HG03066 (cell line): Measurements from ENCODE around the gene HOXC12.

Experiments
- ATAC-seq: cut with Tn5 transposase; IDR thresholded peaks from one replicate; pipeline ENCODE4 v1.9.1; 2021; ENCODE audit warnings: low read depth; ENCODE audit not compliant: unreplicated experiment

The HOXC12 gene

DNA sequence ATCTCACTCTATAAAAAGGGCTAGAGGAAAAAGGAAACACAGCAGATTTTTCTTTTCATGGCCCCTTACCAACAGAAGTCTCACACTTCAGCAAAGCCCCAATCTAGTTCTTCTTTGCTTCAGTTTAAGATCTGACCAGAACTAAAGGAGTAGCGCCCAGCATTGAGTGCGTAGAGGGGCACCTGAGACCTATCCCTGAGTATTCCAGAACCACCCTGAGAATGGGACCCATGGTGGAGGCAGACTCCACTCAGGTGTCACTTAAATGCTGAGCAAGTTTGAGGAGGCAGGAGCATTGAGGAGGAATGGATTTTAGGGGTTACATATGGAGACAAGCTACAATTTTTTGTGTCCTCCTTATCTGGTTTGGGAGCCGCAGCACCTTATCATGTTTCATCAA, 16.4 kb downstream of the HOXC12 start:
- no peak for ATAC-seq

DNA sequence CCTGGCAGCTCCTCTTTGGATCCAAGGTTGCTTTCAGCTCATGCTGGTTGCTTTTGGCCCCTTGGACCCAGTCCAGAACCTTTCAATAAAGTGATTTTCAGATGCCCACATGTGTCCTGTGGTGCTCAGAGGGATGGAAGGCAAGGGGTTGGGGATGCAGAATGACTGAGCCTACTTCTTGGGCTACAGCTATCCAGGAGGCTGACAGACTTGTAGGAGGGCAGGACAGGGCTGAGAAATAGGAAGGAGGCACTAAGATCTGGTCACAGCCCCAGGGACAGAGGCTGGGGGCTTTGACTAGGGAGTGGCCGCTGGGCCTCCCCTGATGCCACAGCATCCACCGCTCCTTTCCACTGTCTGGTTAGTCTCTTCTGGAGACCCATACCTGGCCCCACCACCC, 17.0 kb downstream of the HOXC12 start:
- ATAC-seq: no peak

DNA sequence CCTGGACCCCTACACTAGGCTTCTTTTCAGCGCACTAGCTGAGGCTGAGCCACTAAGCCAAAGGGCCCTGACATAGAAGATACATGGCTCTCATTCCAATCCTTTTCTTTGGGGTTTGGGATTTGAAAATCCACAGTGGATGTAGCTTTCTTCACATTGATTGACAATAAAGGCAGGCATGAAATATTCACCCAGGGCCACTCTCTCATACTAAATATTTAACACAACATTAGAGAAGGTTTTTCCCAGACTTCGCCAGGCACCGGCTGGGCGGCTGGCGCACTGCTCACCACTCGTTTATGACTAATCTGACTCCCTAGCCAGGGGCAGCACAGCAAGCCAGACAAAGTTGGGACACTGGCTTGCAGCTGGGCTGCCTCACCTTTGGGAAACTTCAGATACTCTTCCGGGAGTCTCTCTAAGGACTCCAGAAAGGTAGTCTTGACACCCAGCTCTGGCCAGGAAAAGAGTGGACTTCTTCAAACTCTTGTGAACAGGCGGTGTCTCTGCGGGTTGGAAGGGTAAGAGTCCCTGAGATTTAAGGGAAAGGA, 17.5 kb downstream of the HOXC12 start:
- no peak for ATAC-seq

DNA sequence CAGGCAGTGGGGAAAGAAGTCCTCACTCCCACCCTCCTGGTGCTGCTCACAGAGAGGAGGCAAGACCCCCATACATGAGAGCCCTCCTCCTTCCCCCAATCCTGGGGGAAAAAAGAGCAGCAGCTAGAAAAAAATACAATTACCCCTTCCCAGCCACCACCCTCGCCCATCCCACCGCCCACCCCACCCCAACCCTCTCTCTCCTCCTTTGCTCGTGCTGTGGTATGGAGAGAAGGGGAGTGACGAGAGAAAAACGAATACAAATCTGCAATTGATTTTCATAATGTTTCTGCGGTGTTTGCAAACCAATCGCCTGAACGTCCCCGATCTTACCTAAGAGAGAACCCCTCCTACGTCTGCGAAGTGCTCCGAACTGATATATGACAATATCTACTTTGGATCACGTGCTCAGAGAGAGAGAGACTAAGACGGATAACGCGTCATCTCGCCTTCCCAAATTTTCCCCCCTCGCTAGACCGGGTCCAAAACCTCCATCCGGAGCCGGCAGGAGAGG, 18.1 kb downstream of the HOXC12 start, which contains the start of gene HOXC11:
Gene HOXC11 (plus strand): TSS at position 405 of the 514 bp plus-strand sequence. CDS start 116 bp downstream, outside the sequence.
- no peak for ATAC-seq

DNA sequence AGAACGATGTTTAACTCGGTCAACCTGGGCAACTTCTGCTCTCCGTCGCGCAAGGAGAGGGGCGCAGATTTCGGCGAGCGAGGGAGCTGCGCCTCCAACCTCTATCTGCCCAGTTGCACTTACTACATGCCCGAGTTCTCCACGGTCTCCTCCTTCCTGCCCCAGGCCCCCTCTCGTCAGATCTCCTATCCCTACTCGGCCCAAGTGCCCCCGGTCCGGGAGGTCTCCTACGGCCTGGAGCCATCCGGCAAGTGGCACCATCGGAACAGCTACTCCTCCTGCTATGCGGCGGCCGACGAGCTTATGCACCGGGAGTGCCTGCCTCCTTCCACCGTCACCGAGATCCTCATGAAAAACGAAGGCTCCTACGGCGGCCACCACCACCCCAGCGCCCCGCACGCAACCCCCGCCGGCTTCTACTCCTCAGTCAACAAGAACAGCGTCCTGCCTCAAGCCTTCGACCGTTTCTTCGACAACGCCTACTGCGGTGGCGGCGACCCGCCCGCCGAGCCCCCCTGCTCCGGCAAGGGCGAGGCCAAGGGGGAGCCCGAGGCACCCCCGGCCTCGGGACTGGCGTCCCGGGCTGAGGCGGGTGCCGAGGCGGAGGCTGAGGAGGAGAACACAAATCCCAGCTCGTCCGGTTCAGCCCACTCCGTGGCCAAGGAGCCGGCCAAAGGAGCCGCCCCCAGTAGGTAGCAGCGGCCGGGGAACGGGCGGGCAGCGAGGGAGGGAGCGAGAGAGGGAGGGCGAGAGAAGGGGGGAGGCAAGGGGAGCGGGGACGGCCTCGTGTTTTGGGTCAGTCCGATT, 18.7 kb downstream of the HOXC12 start:
- no peak for ATAC-seq

DNA sequence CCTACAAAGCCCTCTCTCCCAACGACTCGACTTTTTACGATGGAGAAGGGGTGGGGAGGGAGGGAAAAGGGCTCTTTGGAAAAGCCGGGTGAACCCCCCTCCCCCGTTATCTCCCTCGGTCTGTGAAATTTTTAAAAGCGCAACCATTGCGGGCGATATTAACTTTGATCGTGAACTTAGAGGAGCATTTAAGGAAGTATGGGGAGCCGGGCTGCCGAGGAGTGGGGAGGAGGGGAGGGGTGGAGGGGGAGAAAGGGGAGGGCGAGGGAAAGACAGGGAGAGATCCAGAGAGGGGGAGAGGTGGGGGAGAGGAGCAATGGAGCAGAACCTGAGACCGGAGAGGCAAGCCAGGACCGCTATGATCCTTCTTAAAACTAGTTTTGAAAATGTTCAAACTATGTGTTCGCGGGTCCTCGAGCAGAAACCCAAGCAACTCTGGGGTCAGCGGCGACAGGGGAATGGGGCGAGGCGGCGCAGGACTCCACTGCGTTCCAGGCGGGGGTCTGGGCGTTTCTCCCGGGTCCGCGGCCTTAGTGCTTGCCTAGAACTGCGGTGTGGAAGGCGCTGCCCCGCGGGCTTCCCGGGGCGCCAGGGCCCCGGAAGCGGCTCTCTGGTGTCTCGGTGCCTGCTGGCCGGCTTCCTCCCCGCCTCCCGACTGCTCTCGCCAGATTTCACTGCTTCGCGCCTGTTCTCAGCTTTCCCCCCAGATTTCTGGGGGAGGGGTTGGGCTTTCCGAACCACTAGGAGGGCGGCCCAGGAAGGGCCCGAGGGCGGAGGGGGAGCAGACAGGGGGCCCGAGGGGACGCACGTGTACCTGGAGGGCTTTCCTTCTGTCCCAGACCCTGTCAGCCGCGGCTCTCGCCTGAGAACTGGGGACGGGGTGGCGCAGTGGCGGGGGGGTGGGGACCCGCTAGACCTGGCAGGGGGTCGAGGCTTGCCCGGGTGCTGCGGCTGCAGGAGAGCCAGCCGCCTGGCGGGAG, 19.7 kb downstream of the HOXC12 start, which contains the start of gene HOTAIR:
Gene HOTAIR (minus strand): TSS at position 871 of the 980 bp plus-strand sequence.
- ATAC-seq: no peak

DNA sequence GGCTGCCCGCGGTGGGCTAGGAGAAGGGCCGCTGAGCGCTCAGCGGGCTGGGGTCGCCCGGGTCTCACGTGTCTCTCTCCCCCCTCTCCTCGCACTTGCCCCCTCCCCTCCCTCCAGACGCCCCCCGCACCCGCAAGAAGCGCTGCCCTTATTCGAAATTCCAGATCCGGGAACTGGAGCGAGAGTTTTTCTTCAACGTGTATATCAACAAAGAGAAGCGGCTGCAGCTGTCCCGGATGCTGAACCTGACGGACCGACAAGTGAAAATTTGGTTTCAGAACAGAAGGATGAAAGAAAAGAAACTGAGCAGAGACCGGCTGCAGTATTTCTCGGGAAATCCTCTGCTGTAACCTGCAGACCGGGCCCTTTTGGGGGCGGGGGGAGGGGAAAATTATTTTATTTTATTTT, 20.4 kb downstream of the HOXC12 start:
- no peak for ATAC-seq

DNA sequence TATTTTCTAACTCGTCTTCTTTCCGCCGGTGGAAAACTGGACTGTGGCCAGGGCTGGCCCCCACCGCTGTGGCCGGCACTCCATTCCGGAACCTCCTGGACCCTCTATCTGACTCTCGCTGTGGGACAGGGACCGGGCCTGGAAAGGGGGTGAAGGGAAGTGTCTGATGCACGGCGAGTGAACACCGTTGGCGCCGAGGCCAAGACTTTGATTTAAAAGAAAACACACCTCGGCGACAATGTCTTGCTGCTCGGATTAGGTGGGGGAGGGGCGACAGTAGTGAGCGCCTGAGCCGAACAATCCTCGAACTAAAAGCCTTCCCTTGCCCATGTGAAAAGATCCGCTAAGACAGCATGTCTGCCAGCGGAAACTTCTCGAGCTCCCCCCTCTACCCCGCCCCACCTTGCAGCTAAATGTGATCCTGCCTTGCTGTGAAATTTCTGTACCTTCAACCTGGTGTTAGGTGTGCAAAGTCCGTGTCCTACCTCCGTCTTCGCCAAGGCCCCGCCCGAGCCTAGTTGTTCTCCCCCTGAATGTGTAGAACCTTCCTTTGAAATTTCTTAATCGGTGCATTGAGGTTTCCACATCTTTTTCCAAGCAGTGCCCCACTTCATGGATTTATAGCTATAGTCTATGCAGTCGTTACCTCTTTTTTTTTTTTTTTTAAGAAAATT, 20.9 kb downstream of the HOXC12 start:
- no peak for ATAC-seq

DNA sequence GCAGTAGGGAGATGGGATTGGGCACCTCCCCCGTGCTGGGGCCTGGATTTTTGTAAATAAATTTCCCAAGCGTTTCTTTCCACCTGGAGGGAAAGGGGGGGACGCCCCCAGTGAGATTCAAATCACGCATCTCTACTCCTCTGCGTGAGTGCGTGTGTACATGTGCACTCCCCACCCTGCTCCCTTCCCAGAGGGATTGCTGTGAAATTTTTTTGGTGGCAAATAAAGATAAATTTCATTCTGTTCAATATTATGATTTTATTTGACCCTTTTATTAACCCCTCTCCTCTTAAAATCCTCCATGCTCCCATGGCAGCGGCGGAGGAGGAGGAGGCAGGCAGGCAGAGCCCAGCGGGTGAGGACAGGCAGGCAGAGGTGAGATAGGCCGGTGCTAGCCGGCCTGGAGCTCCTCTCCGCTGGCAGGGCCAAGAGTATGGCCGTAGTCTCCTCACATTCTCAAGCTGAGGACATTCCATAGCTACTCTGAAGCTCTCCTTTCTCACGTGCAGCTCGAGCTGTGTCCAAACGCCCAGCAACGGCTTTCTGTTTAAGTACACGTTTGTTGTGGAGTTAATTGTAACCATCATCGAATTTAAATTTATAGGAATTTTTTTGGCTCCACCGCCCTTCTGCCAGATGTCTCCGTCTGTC, 21.6 kb downstream of the HOXC12 start:
- ATAC-seq: no peak

DNA sequence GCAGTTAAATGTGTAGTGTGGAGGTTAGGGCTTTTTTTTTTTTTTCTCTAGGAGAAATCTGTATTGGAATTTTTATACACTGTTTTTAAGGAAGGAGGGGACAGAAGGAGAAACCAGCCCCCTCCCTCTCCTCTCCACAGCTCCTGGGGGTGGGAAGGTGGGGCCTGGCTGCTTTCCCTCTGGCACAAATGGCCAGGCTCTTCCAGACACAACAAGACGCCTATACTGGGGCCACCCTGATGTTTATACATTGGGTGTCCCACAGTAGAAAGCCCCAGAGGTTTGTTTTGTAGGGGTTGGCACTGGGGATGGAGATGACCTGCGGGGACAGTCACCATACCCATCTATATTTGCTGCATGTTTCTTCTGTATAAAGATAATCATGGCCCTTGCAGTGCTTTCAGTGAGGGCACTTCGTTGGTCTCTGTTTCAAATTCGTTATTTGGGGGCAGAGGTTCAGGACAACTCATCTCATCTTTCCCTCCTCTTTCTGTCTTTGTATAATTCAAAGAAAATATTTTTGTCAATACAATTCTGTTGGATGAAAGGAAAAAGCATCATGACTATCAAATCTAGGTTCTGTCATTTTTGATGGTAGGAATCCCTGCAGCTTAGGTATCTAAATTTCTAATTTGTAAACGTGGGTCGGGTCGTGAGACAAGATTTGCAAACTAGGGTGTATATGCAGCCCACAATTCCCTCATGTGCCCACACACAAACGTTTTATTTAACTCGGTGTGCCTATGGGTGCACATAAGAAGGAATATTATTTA, 22.3 kb downstream of the HOXC12 start:
- ATAC-seq: no peak

DNA sequence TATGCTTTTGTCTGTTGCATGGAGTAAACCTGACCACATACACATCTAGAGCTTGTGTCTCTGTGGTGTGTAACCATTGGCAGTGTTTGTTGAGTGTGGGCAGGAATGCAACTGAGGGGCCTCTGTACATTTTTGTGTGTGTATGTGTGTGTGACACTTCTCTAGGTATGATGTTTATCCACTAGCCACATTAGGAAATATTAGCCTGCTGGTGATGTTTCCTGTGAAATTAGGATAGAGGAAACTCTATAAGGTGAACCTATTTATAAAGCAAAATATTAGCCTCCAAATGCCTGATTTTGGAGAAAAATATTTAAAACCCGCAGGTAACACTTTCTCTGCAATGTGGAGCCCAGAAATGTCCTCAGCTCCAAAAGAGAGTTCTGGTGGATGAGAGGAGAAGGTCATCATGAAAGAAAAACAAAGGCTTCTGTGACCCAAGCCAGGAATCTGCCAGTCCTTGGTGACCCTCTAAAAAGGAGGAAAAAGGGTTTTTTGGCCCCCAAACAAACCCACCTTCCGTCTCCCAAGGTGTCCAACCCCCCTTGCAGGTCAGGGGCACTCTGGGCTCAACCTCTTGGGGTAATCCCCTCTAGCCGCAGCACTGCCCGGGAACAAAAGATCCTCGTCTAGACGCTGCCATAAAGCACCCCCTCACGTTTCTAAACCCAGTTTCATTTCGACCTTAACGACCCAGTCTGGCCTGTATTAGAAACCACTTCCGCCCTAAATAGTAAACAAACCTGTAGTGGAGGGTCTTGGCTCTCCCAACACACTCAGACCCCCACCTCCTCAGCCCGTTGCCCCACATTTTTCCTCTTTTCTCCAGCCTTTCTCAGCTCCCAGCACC, 23.1 kb downstream of the HOXC12 start:
- no peak for ATAC-seq

DNA sequence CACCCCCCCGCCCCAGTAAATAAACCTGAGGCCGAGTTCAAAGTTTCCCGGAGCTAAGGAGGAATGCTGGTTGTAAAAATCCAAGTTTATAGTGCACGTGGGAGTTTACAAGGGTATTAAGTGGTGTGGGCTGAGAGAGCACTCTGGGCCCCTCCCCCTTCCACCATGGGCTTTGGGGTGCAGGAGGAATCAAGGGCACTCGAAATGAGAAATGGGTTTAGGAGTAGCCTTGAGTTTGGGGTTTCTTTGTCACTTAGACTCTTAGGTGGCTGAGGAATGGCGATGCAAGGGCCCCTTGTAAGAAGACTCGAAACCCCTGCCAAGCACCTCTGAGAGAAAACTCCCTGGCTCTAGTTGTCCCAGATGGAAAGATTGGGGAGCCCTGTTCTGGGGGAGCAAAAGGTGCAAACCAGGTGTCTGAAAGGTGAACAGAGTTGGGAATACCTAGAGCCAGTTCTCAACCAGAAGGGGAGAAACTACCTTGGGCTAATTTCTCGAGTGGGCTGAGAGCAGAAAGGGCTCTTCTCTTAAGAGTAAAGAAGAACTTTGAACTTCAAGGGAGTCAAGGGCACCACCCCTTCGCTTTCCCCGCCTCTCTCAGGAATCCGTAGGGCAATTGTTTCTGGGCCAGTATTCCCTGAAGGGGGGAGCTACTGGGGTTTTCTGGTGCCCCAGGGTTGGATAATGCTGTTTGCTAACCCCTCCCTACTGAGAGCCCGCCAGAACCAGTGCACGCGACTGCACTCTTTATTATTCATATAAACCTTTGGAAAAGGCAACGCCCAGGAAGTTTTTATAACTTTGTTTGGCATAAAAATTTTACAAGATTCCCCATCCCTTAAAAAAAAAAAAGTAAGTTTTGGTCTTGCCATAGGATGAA, 24.0 kb downstream of the HOXC12 start:
- no peak for ATAC-seq

DNA sequence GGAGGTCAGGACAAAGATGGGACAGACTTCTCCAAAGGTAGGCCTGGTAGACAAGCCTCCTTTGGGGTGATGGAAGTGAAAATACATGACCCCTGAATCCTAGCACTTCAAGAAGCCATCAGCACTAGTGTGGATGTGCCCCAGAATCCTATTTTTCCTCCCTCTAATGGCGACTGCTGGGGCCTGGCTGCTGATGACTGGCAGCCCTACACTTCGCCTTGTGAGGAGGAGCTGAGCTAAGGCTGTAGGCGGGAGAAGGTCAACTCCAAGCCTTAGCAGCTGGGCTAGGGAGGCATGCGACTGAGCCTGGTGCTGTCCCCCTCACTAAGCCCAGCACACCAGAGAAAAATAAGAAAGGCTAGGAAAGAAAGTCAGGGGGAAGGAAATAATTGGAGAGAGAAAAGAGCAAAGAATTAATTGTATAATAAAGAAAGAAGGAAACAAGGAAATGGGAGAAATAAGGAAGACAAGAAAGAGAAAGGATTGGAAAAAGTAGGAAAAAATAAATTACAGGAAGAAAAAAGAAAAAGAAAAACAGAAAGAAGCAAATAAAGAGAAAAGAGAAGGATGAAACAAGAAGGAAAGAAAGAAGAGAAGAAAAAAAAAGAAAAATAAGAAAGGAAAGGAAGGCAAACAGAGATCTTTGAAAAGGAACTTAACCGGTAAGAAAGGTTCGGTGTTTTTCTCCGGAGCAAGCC, 25.6 kb downstream of the HOXC12 start:
- ATAC-seq: no peak

DNA sequence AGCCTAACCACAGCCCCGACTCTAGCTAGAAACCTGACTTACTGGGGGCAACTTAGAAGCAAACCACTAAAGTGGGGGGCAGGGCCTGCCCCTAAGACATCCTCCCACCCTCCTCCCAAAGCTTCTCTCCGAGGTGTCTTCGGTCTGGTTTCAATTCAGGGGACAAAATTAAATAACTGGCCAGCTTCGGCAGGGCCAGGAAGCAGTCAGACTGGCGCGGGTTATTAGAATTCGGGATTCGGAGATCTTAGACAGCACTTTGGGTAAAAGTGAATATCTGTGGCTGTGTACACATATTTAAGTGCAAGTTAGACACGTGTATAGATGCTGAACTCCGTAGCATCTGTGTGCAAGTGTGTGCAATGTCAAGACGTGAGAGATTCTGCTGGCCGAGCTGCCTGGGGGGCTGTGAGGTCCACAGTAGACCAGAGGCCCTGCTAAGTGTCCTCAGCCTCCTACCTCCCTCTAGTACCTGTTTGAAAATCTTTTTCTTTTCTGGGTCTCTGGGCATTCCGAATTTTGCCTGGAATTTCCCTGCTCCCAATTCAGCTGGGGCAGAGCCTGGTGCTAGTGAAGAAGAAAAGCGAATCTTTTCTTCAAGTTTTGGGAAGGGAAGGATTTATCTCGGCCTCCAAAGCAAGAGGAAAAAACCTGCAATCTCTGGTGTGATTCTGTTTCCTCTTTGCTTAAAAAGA, 26.2 kb downstream of the HOXC12 start:
- no peak for ATAC-seq

DNA sequence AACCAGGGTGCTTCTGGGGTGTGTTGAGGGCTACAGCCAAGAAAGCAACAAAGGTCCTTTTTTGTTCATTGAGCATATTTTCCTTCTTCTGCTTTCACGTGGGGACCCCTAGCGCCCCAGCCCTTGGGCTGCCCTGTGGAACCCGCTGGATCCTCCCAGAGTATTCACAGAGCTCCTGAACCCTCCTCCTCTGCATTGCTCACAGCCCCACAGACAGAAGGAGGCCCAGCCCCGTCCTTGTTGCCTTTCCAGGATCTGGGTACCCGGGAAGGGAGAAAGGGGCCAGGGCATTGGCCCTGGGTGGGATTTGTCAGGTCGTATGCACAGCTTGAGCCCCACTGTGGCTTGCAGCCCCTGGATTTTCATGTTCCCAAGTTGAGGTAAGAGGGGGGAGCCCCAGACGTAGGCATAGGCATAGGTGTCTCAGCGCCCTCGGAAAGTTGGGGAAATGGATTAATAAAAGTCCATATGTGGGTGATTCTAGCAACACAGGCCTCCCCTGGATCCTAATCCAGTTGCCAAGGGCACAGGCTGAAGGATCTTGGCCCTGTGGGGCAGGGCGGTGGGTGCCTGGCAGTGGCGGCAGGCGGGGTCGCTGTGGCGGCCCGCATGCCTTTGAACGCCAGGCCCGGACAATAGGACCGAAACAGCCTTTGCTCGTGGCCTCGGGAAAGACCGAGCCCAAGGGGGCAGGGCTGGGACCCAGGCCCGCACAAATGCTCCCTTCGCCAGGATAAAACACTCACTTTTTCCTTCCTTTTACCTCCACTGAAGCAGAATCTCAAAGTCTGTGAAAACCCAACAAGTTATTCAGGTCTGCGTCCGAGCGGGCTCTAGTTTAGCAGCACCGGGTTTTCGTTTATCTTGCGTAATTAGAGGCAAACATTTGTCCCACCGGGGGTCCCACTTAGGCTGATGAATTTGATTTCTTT, 27.2 kb downstream of the HOXC12 start:
- no peak for ATAC-seq
